GM23248 (cell line): ENCODE results near the gene JMJD6. TPM values are rescaled to one million over a fixed set of nuclear protein-coding genes. Genes with fewer than 3 reads are reported as not detected.

Experiments used
- DNase-seq: peaks from one replicate; pipeline ENCODE4 v3.0.0-alpha.2; 2015
- H2AFZ ChIP-seq: fragments of 200-600 bp; sonication (generic); 2 replicates; pipeline ENCODE4 v1.6.1; 2016; ENCODE audit warnings: antibody characterized with exemption
- H3F3A ChIP-seq: fragments of 200-600 bp; sonication (generic); 2 replicates; pipeline ENCODE4 v1.6.1; 2016; ENCODE audit warnings: mild to moderate bottlenecking, antibody characterized with exemption, mixed run types; ENCODE audit not compliant: insufficient read depth
- H3K27ac ChIP-seq: fragments of 200-600 bp; sonication (generic); 2 replicates; pipeline ENCODE4 v1.5.1; 2016; ENCODE audit warnings: mild to moderate bottlenecking
- H3K27me3 ChIP-seq: fragments of 200-600 bp; sonication (generic); replicated peaks from 2 replicates; pipeline ENCODE4 v1.6.1; 2016; ENCODE audit warnings: mild to moderate bottlenecking; ENCODE audit not compliant: insufficient read depth
- H3K36me3 ChIP-seq: fragments of 200-600 bp; sonication (generic); 2 replicates; pipeline ENCODE4 v1.6.1; 2016; ENCODE audit warnings: low read depth, mild to moderate bottlenecking
- H3K4me1 ChIP-seq: fragments of 200-600 bp; sonication (generic); 2 replicates; pipeline ENCODE4 v1.6.1; 2016; ENCODE audit warnings: mild to moderate bottlenecking; ENCODE audit not compliant: insufficient read depth
- H3K4me2 ChIP-seq: fragments of 200-600 bp; sonication (generic); one replicate; pipeline ENCODE4 v1.6.1; 2016; ENCODE audit warnings: mild to moderate bottlenecking; ENCODE audit not compliant: unreplicated experiment
- H3K4me3 ChIP-seq: fragments of 200-600 bp; sonication (generic); 2 replicates; pipeline ENCODE4 v1.5.1; 2016; ENCODE audit warnings: mild to moderate bottlenecking
- H3K79me2 ChIP-seq: fragments of 200-600 bp; sonication (generic); 2 replicates; pipeline ENCODE4 v1.6.1; 2016; ENCODE audit warnings: mild to moderate bottlenecking; ENCODE audit not compliant: insufficient read depth
- H3K9ac ChIP-seq: fragments of 200-600 bp; sonication (generic); 2 replicates; pipeline ENCODE4 v1.6.1; 2016; ENCODE audit warnings: mild to moderate bottlenecking
- H3K9me2 ChIP-seq: fragments of 200-600 bp; sonication (generic); 2 replicates; pipeline ENCODE4 v1.6.1; 2016; ENCODE audit warnings: mixed run types, mild to moderate bottlenecking, moderate library complexity; ENCODE audit not compliant: insufficient read depth
- H3K9me3 ChIP-seq: fragments of 200-600 bp; sonication (generic); one replicate; pipeline ENCODE4 v1.6.1; 2017; ENCODE audit warnings: low read depth
- H4K20me1 ChIP-seq: fragments of 200-600 bp; sonication (generic); 2 replicates; pipeline ENCODE4 v1.6.0; 2016; ENCODE audit not compliant: insufficient read depth
- EZH2 ChIP-seq: fragments of 200-600 bp; sonication (generic); IDR thresholded peaks from 2 replicates; pipeline ENCODE4 v1.6.1; 2018; ENCODE audit warnings: antibody characterized with exemption, mild to moderate bottlenecking; ENCODE audit not compliant: insufficient read depth, poor library complexity, severe bottlenecking
- EZH2phosphoT487 ChIP-seq: fragments of 200-600 bp; sonication (generic); IDR thresholded peaks from 2 replicates; pipeline ENCODE4 v1.6.1; 2018; ENCODE audit warnings: antibody characterized with exemption, moderate library complexity, mild to moderate bottlenecking, low read depth; ENCODE audit not compliant: insufficient read depth
- WGBS, 2 experiments: methylation state at CpG; one replicate each; pipeline ENCODE4 v1.1.6; 2015 to 2017; ENCODE audit warnings: low lambda C conversion rate in 2 of 2, low coverage in 1 of 2; ENCODE audit errors: missing lambda C conversion rate in 2 of 2; 5-methylcytosine and 5-hydroxymethylcytosine counted together
- in situ Hi-C: fragments of 300-500 bp; cut with MboI; formaldehyde crosslinking; loops from 2 replicates; pipeline ENCODE4 v1.15.0; 2020
- polyA plus RNA-seq: library from polyadenylated mRNA; unstranded; fragments of >200 nt; fragmentation: Nextera tagmentation; extraction: Ambion mirVana; gene quantifications from 2 replicates; pipeline ENCODE4 v1.2.1, GENCODE V29; 2016
- total RNA-seq: library from RNA; depleted of rRNA; stranded (reverse); fragments of >200 nt; shearing (Covaris generic); gene quantifications from 2 replicates; pipeline ENCODE4 v1.2.3, GENCODE V29; 2014

The JMJD6 gene
- total and polyA plus RNA-seq, 2 experiments from 2014 or later = 19.0 to 40.0 TPM

- H3K4me2 ChIP-seq = peak overlapping the region; percentile 22
- peak overlapping the region; percentile 8; the same call in 1 of the 2 replicates for H3K9ac ChIP-seq
- peaks cover 99% of the 10 kb centered on the region for H3K79me2 ChIP-seq
- in situ Hi-C loops = no loop called here
- H3K36me3 ChIP-seq = no peaks in the 10 kb centered on the region
- peaks cover 60% of the 10 kb centered on the region for H3F3A ChIP-seq
- TF ChIP-seq EZH2 (no peak), EZH2phosphoT487 (no peak)
- no peaks in the 10 kb centered on the region for H3K9me3 ChIP-seq
- no peaks in the 10 kb centered on the region for H3K27me3 ChIP-seq
- 64 to 66% methylated on average over 16 of the region's 16 CpGs for WGBS, 2 experiments
- peaks cover 75% of the 10 kb centered on the region for H3K4me1 ChIP-seq
- H3K9me2 ChIP-seq = no peaks in the 10 kb centered on the region
- peak overlapping the region; percentile 98; the same call in 1 of the 2 replicates for H3K27ac ChIP-seq
- H2AFZ ChIP-seq = no peak overlapping the region
- DNase-seq = peak; percentile 57
- peak overlapping the region; percentile 10; the same call in 1 of the 2 replicates for H3K4me3 ChIP-seq
- no peaks in the 10 kb centered on the region for H4K20me1 ChIP-seq
Measured at GRCh38 chr17:76695059-76695831, 31.2 kb downstream of the JMJD6 start.

GRCh38 chr17:76691379-76692191 is 34.8 kb downstream of the JMJD6 start:
- Histone ChIP-seq H3K9me2 (no peaks in the 10 kb centered on the region), H4K20me1 (no peaks in the 10 kb centered on the region), H3K4me1 (peaks cover 67% of the 10 kb centered on the region), H3K36me3 (peaks cover 3% of the 10 kb centered on the region; the same call in 1 of the 2 replicates), H3K4me2 (no peak overlapping the region), H3K27me3 (no peaks in the 10 kb centered on the region), H3K9me3 (no peaks in the 10 kb centered on the region), H2AFZ (no peak overlapping the region), H3K27ac (no peak overlapping the region), H3K4me3 (no peak overlapping the region), H3K79me2 (peaks cover 98% of the 10 kb centered on the region), H3K9ac (no peak overlapping the region), H3F3A (peaks cover 49% of the 10 kb centered on the region)
- DNase-seq = no peak
- in situ Hi-C loops = no loop called here
- TF ChIP-seq EZH2 (no peak), EZH2phosphoT487 (no peak)
- WGBS, 2 experiments = 94 to 96% methylated on average over 14 of the region's 14 CpGs

- 74 to 75% methylated on average over 13 of the region's 13 CpGs for WGBS, 2 experiments
- Histone ChIP-seq H3F3A (peaks cover 41% of the 10 kb centered on the region), H3K4me3 (no peak overlapping the region), H2AFZ (no peak overlapping the region), H3K36me3 (peaks cover 3% of the 10 kb centered on the region; the same call in 1 of the 2 replicates), H3K27me3 (no peaks in the 10 kb centered on the region), H3K9ac (no peak overlapping the region), H3K9me2 (no peaks in the 10 kb centered on the region), H3K9me3 (no peaks in the 10 kb centered on the region), H3K4me2 (no peak overlapping the region), H3K27ac (no peak overlapping the region), H3K79me2 (peaks cover 98% of the 10 kb centered on the region), H3K4me1 (peaks cover 59% of the 10 kb centered on the region), H4K20me1 (no peaks in the 10 kb centered on the region)
- in situ Hi-C loops = no loop called here
- DNase-seq = no peak
- TF ChIP-seq EZH2phosphoT487 (no peak), EZH2 (no peak)
Measured at GRCh38 chr17:76690596-76691280, 35.7 kb downstream of the JMJD6 start.

- no peak for TF ChIP-seq EZH2phosphoT487
- Histone ChIP-seq H3K4me3 (no peak overlapping the region), H3K36me3 (peaks cover 3% of the 10 kb centered on the region; the same call in 1 of the 2 replicates), H3K9me3 (no peaks in the 10 kb centered on the region), H3K27ac (peak overlapping the region; percentile 96), H3K9me2 (no peaks in the 10 kb centered on the region), H3K27me3 (no peaks in the 10 kb centered on the region), H3K4me2 (no peak overlapping the region), H4K20me1 (no peaks in the 10 kb centered on the region), H3K9ac (no peak overlapping the region), H3F3A (peaks cover 34% of the 10 kb centered on the region), H3K79me2 (peaks cover 97% of the 10 kb centered on the region), H3K4me1 (peaks cover 53% of the 10 kb centered on the region), H2AFZ (no peak overlapping the region)
- in situ Hi-C loops = no loop called here
- WGBS, 2 experiments = 91% methylated on average over 11 of the region's 11 CpGs
- no peak for DNase-seq
Measured at GRCh38 chr17:76689859-76690258, 36.5 kb downstream of the JMJD6 start.
